NCI-H2196 treated with DMSO at 0.1 percent for 48 hours (cell line): ENCODE data around the gene KDM3B.
"Not testable (repeated sequence)": the region's sequence is repeated elsewhere in the genome, so short reads cannot be mapped to it uniquely, and the experiment has no call there.

Source experiments
- DNase-seq: peaks from one replicate; lab custom pipeline; 2025; ENCODE audit not compliant: unreplicated experiment; lab: John Stamatoyannopoulos, UW

Gene KDM3B

GRCh38 chr5:138350563-138350890, 2.0 kb upstream of the KDM3B start:
- no peak for DNase-seq

DNA sequence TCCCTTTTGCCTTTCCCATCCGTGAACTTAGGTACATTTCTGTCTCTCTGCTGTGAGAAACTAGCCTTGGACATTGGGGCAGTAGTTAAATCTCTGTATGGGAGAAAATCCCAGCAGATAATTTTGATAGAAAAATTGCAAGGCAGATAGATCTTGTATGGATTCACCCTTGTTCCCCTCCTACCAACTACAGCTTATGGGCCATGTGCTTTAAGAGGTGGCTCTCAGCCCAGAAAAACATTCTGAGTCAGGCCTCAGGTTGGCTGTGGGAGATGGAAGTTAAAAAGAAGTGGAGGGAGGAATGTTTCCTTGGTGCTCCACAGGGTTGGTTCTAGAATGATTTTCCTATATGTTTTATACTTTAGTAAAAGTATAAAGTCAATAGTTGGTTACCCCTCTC, 1.4 kb upstream of the KDM3B start:
- DNase-seq = no peak

DNA sequence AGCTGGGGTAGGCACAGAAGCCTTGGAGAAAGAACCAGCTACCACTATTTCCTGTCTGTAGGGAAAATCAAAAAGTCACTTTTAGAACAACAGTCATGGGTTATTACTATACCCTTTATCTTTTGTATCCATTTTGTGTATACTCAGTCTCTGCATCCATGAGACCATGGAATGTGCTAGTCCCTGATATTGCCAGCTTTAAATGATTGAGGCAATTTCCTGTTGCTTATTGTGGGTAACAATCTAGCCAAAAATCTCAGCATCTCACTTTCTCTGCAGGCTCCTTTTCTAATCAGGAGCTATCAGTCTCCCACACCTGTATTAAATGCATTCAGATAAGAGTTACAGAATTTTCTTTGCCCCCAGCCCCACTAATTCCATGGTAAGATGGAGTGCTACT, 968 bp upstream of the KDM3B start:
- DNase-seq = no peak

GRCh38 chr5:138352722-138353559, 456 bp downstream of the KDM3B start:
- no peak for DNase-seq

- no peak for DNase-seq
These were observed 1.1 kb downstream of the KDM3B start for GRCh38 chr5:138353560-138354080.

DNA sequence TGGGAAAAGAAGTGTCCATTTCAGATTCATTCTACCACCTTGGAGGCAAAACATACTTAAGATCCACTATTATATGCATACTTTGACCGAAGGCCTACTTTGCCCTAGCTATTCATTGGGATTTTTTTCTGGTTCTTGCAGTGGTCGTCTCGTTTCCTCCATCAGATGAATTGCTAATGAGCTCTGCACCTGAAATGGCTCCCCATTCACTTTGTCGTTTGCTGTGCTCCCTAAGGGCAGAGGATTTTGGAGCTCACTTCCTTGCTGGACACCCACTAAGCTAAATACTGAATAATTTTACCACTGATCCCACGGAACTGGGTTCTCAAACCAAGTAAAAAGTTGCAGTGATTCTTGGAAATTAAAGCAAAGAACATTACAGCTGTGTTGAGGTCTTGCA, 1.9 kb downstream of the KDM3B start:
- DNase-seq = no peak

DNA sequence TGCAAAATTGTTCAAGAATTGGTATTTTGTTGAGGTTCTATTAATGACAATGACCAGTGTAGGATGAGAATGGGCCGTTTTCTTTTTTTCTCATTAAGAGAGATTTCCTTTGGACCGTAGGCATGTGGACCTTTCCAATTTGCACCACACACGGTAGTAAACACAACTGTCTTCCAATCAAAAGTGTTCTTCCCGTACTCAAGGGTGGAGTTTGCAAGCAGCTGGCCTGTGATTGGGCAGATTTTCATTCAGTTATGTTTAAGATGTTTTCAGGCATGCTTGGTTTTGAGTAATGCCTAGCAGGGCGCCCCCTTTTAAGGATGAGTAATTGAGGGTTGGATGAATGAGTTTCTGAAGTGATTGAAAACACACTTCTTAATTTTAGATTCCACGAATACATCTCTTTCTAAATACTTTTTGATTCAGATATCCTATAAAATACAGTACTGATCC, 2.5 kb downstream of the KDM3B start:
- no peak for DNase-seq

DNA sequence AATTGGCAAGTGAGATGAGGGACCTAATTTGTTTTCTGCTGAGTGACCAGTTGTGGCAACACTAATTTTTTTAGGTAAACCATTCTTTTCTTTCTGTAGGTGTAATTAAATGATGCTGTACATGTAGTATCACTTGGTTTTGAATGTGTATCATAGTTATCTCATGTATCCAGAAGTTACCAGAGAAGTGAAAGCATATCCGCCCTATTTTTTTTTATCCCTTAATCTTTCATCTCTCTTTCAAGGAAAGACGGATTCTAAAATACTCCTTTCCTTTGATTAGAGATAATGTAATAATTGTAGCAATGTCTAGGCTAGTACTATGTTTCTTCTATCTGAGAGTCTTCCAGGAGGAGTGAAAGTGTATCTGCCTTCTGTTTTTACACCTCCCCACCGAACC, 7.1 kb downstream of the KDM3B start:
- no peak for DNase-seq

- no peak for DNase-seq
These were observed 8.5 kb downstream of the KDM3B start for GRCh38 chr5:138360941-138361452.

GRCh38 chr5:138364576-138364975, 12.1 kb downstream of the KDM3B start:
- no peak for DNase-seq

DNA sequence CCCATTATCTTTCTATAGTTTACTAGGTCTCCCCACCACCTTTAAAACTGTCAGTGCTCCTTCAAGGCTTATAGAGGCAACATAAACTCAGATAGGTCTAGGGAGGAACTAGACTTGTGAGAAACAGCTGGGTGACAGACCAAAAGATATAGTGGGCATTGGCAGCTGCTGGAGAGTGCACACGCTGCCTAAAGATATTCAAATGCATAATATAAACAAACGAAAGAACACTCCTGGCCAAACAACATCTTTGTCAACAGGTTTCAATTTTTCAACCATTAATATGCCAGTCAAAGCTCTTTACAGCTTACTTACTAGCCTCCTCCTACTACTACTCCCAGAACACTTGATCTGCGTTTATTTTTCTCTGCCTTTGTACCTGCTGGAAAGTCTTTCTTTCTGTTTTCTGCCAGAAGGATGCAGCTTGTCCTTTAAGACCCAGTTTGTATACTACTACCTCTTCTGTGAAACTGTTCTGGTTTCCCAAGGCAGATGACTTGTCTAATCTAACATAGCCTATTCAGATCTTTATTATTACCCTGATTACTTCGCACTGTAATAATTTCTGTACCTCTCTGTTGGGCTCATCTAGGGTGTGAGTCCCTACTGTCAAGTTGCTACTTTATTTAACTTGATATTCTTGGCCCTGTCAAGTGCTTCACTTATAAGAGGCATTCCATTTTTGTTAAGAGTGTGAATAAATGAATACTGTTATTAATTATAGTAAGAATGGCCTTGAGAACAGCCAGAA, 14.3 kb downstream of the KDM3B start:
- no peak for DNase-seq

GRCh38 chr5:138369261-138369660, 16.8 kb downstream of the KDM3B start:
- DNase-seq = no peak

GRCh38 chr5:138369706-138370105, 17.2 kb downstream of the KDM3B start:
- no peak for DNase-seq

GRCh38 chr5:138370537-138370936, 18.1 kb downstream of the KDM3B start:
- DNase-seq = no peak

- DNase-seq = no peak
These were observed 19.0 kb downstream of the KDM3B start for GRCh38 chr5:138371454-138371853.

DNA sequence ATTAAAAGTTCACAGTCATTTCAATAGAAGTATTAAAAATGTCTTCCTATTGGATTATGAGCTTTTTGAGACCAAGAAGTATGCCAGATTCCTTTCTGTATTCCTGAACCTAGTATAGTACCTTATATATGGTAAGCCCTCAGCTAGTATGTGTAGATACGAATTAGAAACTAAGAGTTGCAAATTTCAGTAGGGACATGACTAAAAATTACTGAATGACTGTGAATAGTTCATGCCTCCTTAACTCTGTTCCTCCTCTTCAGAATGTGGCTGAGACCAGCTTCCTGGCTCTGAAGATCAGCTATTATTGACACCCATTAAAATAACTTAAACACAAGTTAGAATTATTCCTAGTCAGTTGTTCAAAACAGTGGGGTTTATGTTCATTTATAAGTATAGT, 19.7 kb downstream of the KDM3B start:
- DNase-seq = no peak

- DNase-seq = no peak
These were observed 20.2 kb downstream of the KDM3B start for GRCh38 chr5:138372653-138373052.

GRCh38 chr5:138382347-138382746, 29.9 kb downstream of the KDM3B start:
- no peak for DNase-seq

GRCh38 chr5:138385660-138386059, 33.2 kb downstream of the KDM3B start:
- DNase-seq = no peak

DNA sequence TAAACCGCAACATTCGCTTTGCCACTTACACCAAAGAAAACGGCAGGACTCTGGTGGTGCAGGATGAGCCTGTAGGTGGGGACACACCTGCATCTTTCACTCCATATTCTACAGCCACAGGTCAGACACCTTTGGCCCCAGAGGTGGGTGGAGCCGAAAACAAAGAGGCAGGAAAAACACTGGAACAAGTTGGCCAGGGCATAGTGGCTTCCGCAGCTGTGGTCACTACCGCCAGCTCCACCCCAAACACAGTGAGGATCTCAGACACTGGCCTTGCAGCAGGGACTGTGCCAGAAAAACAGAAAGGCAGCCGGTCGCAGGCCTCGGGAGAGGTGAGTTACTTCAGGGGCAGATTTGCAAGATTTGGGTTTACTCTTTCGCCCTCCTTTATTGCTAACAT, 33.8 kb downstream of the KDM3B start:
- DNase-seq = no peak

DNA sequence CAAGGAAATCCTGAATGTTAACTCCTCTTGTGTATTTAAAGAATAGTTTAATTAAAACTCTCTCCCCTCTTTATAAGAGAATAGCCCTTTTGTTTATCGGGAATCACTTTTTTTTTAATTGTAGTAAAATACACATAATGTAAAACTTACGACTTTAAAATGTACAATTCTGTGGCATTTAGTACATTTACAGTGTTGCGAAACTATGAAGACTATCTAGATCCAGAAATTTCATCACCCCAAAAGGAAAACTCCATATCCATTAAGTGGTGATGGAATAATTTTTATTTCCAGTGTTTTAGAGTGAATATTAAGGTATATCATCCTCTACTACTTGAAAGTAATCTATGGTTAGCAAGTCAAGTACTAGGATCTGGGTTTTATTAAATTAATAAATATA, 36.8 kb downstream of the KDM3B start:
- DNase-seq = no peak

DNA sequence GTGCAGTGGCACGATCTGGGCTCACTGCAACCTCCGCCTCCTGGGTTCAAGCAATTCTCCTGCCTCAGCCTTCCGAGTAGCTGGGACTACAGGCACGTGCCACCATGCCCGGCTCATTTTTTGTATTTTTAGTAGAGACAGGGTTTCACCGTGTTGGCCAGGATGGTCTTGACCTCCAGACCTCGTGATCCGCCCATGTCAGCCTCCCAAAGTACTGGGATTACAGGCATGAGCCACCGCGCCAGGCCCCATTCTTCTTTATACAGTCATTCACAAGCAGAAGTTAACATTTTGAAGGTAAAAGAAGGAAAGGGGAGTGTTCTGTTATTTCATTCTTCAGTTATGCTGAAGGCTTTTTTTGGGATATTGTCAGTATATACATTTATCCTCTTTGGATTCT, 37.4 kb downstream of the KDM3B start:
- not testable (repeated sequence) for DNase-seq
